HEK293 (cell line): ENCODE data around the gene ALG3.

Source experiments
- BCL11B ChIP-seq: fragments of 450-650 bp; formaldehyde crosslinking; IDR thresholded peaks from 2 replicates; pipeline ENCODE4 v1.5.1; 2016; ENCODE audit warnings: low read depth, missing biosample characterization, missing genetic modification characterization
- GFI1B ChIP-seq: fragments of 450-650 bp; formaldehyde crosslinking; IDR thresholded peaks from 2 replicates; pipeline ENCODE4 v1.5.1; 2016; ENCODE audit warnings: missing biosample characterization, missing genetic modification characterization
- GLIS1 ChIP-seq: fragments of 450-650 bp; formaldehyde crosslinking; IDR thresholded peaks from 2 replicates; pipeline ENCODE4 v1.5.1; 2016; ENCODE audit warnings: missing biosample characterization, missing genetic modification characterization
- HOXC10 ChIP-seq: sonication (generic); formaldehyde crosslinking; IDR thresholded peaks from 2 replicates; pipeline ENCODE4 v1.8.1; 2023; ENCODE audit warnings: mild to moderate bottlenecking, missing genetic modification reagents
- KLF7 ChIP-seq: fragments of 450-650 bp; formaldehyde crosslinking; IDR thresholded peaks from 2 replicates; pipeline ENCODE4 v1.5.1; 2016; ENCODE audit warnings: missing biosample characterization, missing genetic modification characterization, borderline replicate concordance
- PATZ1 ChIP-seq: fragments of 450-650 bp; formaldehyde crosslinking; IDR thresholded peaks from 2 replicates; pipeline ENCODE4 v1.5.1; 2016; ENCODE audit warnings: missing biosample characterization, missing genetic modification characterization
- SP2 ChIP-seq: fragments of 450-650 bp; formaldehyde crosslinking; IDR thresholded peaks from 2 replicates; pipeline ENCODE4 v1.5.1; 2016; ENCODE audit warnings: missing biosample characterization, missing genetic modification characterization
- TCF7L2 ChIP-seq: IDR thresholded peaks from 2 replicates; pipeline ENCODE4 v1.6.1; 2011; ENCODE audit warnings: low read depth, mild to moderate bottlenecking, inconsistent platforms, low read length, moderate library complexity, borderline replicate concordance
- YY2 ChIP-seq: fragments of 450-650 bp; formaldehyde crosslinking; IDR thresholded peaks from 2 replicates; pipeline ENCODE4 v1.5.1; 2016; ENCODE audit warnings: missing biosample characterization, missing genetic modification characterization
- ZBTB10 ChIP-seq: fragments of 450-650 bp; formaldehyde crosslinking; IDR thresholded peaks from 2 replicates; pipeline ENCODE4 v1.5.1; 2016; ENCODE audit warnings: missing biosample characterization, missing genetic modification characterization
- ZBTB21 ChIP-seq: fragments of 450-650 bp; formaldehyde crosslinking; IDR thresholded peaks from 2 replicates; pipeline ENCODE4 v1.5.1; 2017; ENCODE audit warnings: missing biosample characterization, missing genetic modification characterization
- ZBTB7A ChIP-seq: fragments of 450-650 bp; formaldehyde crosslinking; IDR thresholded peaks from 2 replicates; pipeline ENCODE4 v1.5.1; 2016; ENCODE audit warnings: low read depth, missing biosample characterization, missing genetic modification characterization
- ZBTB8A ChIP-seq: fragments of 450-650 bp; formaldehyde crosslinking; IDR thresholded peaks from 2 replicates; pipeline ENCODE4 v1.5.1; 2016; ENCODE audit warnings: missing biosample characterization, missing genetic modification characterization
- ZNF133 ChIP-seq: fragments of 450-650 bp; formaldehyde crosslinking; IDR thresholded peaks from 2 replicates; pipeline ENCODE4 v1.5.1; 2016; ENCODE audit warnings: missing biosample characterization, missing genetic modification characterization
- ZNF266 ChIP-seq: fragments of 450-650 bp; formaldehyde crosslinking; IDR thresholded peaks from 2 replicates; pipeline ENCODE4 v1.5.1; 2016; ENCODE audit warnings: missing biosample characterization, missing genetic modification characterization, low read depth
- ZNF341 ChIP-seq: fragments of 450-650 bp; formaldehyde crosslinking; IDR thresholded peaks from 2 replicates; pipeline ENCODE4; 2016; ENCODE audit warnings: low read depth, missing biosample characterization, missing genetic modification characterization
- ZNF544 ChIP-seq: fragments of 450-650 bp; formaldehyde crosslinking; IDR thresholded peaks from 2 replicates; pipeline ENCODE4 v1.5.0; 2017; ENCODE audit warnings: missing biosample characterization, missing genetic modification characterization
- ZNF621 ChIP-seq: fragments of 450-650 bp; formaldehyde crosslinking; IDR thresholded peaks from 2 replicates; pipeline ENCODE4 v1.5.1; 2017; ENCODE audit warnings: missing biosample characterization, missing genetic modification characterization
- ZNF645 ChIP-seq: fragments of 450-650 bp; formaldehyde crosslinking; IDR thresholded peaks from 2 replicates; pipeline ENCODE4; 2016; ENCODE audit warnings: missing biosample characterization, missing genetic modification characterization
- ZNF747 ChIP-seq: fragments of 450-650 bp; formaldehyde crosslinking; IDR thresholded peaks from 2 replicates; pipeline ENCODE4 v1.5.1; 2016; ENCODE audit warnings: missing biosample characterization, missing genetic modification characterization
- ZNF792 ChIP-seq: fragments of 450-650 bp; formaldehyde crosslinking; IDR thresholded peaks from 2 replicates; pipeline ENCODE4 v1.5.1; 2016; ENCODE audit warnings: missing biosample characterization, missing genetic modification characterization
- TF ChIP-seq, protein P1 (sequence below): fragments of 450-650 bp; formaldehyde crosslinking; conservative IDR thresholded peaks from 2 replicates; pipeline ENCODE4 v1.5.1; 2016; ENCODE audit warnings: low read depth, missing biosample characterization, missing genetic modification characterization
- TF ChIP-seq, protein P2 (sequence below): sonication (generic); formaldehyde crosslinking; IDR thresholded peaks from 2 replicates; pipeline ENCODE4 v1.8.1; 2022; ENCODE audit warnings: mild to moderate bottlenecking, moderate library complexity, missing genetic modification reagents
- TF ChIP-seq, protein P3 (sequence below): fragments of 450-650 bp; formaldehyde crosslinking; IDR thresholded peaks from 2 replicates; pipeline ENCODE4 v1.5.1; 2016; ENCODE audit warnings: missing biosample characterization, missing genetic modification characterization
- TF ChIP-seq, protein P4 (sequence below): fragments of 450-650 bp; formaldehyde crosslinking; IDR thresholded peaks from 2 replicates; pipeline ENCODE4 v1.5.1; 2017; ENCODE audit warnings: missing biosample characterization, missing genetic modification characterization

Gene ALG3

DNA sequence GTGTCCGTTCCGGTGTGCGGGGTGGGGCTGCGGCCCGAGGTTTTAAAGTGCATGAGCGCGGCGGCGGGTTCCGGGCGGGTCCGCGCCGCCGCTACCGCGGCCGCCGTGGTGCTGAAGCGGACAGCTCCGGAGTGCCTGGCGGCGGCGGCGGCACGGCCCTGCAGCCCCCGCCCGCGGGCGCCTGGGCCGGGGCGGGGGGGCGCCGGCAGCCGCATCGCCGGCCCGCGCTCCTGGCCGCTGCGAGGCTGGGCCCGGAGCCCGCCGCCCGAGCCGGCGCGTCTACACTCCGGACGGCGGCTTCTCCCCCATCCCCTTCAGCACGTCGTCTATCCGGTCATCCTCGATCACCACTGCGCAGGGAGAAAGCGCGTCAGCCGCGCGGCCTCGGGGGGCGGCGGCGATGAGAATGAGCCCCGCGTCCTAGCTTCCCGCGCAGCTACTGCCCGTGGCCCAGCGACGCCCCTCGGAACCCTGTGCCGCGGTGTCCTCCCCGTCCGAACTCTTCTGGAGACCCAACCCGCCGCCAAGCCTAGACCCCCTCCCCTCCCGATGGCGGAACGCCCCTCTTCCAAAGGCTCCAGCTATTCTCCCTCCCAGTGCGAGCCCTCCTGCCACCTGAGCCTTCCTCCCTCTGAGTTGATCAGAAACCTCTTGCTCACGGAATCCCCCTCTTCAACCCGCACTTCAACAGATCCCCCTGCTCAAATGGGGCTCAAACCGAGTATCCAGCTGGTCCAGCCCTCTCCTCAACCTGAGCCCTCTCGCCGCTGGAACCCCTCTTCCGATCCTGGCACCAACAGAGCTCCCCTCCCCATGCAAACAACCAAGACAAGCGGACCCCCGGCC is 11.3 kb upstream of the ALG3 start (continued):
- TF ChIP-seq GFI1B (tag by site-specific recombination) (no peak), BCL11B (tag by site-specific recombination) (peak; percentile 15; the same call in 1 of the 2 replicates), ZBTB8A (tag by site-specific recombination) (peak; percentile 71), ZNF621 (tag by site-specific recombination) (no peak), GLIS1 (tag by site-specific recombination) (peak; percentile 28; the same call in 1 of the 2 replicates), ZNF266 (no peak), ZNF792 (tag by site-specific recombination) (no peak), ZBTB10 (tag by site-specific recombination) (peak; percentile 34; the same call in 1 of the 2 replicates), KLF7 (tag by site-specific recombination) (no peak), HOXC10 (CRISPR knock-in tag) (no peak), ZNF544 (tag by site-specific recombination) (no peak), TCF7L2 (no peak), ZNF341 (peak; percentile 71), ZNF645 (tag by site-specific recombination) (0 out of 2 replicates have a peak, but pooled peaks have one; percentile 16), ZBTB7A (tag by site-specific recombination) (peak; percentile 85; the same call in 1 of the 2 replicates), SP2 (tag by site-specific recombination) (peak; percentile 48), ZBTB21 (tag by site-specific recombination) (no peak), YY2 (tag by site-specific recombination) (no peak), ZNF133 (tag by site-specific recombination) (no peak), PATZ1 (peak; percentile 66), ZNF747 (no peak)
- TF ChIP-seq, protein P1, sequence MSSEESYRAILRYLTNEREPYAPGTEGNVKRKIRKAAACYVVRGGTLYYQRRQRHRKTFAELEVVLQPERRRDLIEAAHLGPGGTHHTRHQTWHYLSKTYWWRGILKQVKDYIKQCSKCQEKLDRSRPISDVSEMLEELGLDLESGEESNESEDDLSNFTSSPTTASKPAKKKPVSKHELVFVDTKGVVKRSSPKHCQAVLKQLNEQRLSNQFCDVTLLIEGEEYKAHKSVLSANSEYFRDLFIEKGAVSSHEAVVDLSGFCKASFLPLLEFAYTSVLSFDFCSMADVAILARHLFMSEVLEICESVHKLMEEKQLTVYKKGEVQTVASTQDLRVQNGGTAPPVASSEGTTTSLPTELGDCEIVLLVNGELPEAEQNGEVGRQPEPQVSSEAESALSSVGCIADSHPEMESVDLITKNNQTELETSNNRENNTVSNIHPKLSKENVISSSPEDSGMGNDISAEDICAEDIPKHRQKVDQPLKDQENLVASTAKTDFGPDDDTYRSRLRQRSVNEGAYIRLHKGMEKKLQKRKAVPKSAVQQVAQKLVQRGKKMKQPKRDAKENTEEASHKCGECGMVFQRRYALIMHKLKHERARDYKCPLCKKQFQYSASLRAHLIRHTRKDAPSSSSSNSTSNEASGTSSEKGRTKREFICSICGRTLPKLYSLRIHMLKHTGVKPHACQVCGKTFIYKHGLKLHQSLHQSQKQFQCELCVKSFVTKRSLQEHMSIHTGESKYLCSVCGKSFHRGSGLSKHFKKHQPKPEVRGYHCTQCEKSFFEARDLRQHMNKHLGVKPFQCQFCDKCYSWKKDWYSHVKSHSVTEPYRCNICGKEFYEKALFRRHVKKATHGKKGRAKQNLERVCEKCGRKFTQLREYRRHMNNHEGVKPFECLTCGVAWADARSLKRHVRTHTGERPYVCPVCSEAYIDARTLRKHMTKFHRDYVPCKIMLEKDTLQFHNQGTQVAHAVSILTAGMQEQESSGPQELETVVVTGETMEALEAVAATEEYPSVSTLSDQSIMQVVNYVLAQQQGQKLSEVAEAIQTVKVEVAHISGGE (tag by site-specific recombination), result no peak
- TF ChIP-seq, protein P2, sequence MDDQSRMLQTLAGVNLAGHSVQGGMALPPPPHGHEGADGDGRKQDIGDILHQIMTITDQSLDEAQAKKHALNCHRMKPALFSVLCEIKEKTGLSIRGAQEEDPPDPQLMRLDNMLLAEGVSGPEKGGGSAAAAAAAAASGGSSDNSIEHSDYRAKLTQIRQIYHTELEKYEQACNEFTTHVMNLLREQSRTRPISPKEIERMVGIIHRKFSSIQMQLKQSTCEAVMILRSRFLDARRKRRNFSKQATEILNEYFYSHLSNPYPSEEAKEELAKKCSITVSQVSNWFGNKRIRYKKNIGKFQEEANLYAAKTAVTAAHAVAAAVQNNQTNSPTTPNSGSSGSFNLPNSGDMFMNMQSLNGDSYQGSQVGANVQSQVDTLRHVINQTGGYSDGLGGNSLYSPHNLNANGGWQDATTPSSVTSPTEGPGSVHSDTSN (CRISPR knock-in tag), result no peak
- TF ChIP-seq, protein P3, sequence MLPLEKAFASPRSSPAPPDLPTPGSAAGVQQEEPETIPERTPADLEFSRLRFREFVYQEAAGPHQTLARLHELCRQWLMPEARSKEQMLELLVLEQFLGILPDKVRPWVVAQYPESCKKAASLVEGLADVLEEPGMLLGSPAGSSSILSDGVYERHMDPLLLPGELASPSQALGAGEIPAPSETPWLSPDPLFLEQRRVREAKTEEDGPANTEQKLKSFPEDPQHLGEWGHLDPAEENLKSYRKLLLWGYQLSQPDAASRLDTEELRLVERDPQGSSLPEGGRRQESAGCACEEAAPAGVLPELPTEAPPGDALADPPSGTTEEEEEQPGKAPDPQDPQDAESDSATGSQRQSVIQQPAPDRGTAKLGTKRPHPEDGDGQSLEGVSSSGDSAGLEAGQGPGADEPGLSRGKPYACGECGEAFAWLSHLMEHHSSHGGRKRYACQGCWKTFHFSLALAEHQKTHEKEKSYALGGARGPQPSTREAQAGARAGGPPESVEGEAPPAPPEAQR (tag by site-specific recombination), result no peak
- TF ChIP-seq, protein P4, sequence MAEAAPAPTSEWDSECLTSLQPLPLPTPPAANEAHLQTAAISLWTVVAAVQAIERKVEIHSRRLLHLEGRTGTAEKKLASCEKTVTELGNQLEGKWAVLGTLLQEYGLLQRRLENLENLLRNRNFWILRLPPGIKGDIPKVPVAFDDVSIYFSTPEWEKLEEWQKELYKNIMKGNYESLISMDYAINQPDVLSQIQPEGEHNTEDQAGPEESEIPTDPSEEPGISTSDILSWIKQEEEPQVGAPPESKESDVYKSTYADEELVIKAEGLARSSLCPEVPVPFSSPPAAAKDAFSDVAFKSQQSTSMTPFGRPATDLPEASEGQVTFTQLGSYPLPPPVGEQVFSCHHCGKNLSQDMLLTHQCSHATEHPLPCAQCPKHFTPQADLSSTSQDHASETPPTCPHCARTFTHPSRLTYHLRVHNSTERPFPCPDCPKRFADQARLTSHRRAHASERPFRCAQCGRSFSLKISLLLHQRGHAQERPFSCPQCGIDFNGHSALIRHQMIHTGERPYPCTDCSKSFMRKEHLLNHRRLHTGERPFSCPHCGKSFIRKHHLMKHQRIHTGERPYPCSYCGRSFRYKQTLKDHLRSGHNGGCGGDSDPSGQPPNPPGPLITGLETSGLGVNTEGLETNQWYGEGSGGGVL (tag by site-specific recombination), result peak; percentile 73; the same call in 1 of the 2 replicates
